ENCODE measurements around the gene DCBLD1.

DCBLD1 gene

GRCh38 chr6:117491916-117492315 is 9.4 kb downstream of the DCBLD1 start:
- H3K27ac ChIP-seq = no peak overlapping the region
- TF ChIP-seq ZFX (IDR thresholded peaks at IDR 0.05; ENCODE audit: borderline replicate concordance) = no peak
- TF ChIP-seq CTCF (IDR thresholded peaks at IDR 0.05) = no peak

- no peak overlapping the region for H3K27ac ChIP-seq
Observed at GRCh38 chr6:117493470-117493869, 11.0 kb downstream of the DCBLD1 start.

DNA sequence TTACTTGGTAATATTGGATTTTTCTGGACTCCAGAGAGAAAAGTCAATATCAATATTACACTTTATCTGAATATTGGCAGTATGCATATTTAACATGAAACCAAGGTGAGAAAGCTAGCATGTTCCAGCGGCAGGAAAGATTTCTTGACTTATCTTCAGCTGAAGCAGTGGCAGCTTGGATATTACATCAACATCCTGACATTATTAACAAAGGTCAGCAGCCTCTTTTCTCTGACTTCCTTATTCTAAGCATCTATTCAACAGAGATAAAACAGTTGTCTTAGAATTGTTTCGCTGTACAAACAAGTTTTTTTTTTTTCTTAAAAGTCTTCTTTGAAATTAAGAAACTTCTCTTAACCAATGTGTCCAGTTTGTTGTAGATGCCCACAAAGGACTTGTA is 11.8 kb downstream of the DCBLD1 start:
- TF ChIP-seq ZFX (IDR thresholded peaks at IDR 0.05; ENCODE audit: borderline replicate concordance) (no peak), CTCF (IDR thresholded peaks at IDR 0.05) (no peak)
- H3K27ac ChIP-seq = no peak overlapping the region; the same call in 1 of the 2 replicates

More at GRCh38 chr6:117493470-117493869, 11.0 kb downstream of the DCBLD1 start:
- TF ChIP-seq CTCF (IDR thresholded peaks at IDR 0.05) (no peak), ZFX (IDR thresholded peaks at IDR 0.05; ENCODE audit: borderline replicate concordance) (no peak)

- TF ChIP-seq ZFX (IDR thresholded peaks at IDR 0.05; ENCODE audit: borderline replicate concordance) (no peak), CTCF (IDR thresholded peaks at IDR 0.05) (no peak)
- H3K27ac ChIP-seq = no peak overlapping the region; the same call in 1 of the 2 replicates
Observed at GRCh38 chr6:117494694-117495318, 12.3 kb downstream of the DCBLD1 start.

GRCh38 chr6:117495425-117495824 is 13.0 kb downstream of the DCBLD1 start:
- no peak overlapping the region for H3K27ac ChIP-seq

GRCh38 chr6:117495869-117496268 is 13.4 kb downstream of the DCBLD1 start:
- H3K27ac ChIP-seq = no peak overlapping the region
- TF ChIP-seq ZFX (IDR thresholded peaks at IDR 0.05; ENCODE audit: borderline replicate concordance) (no peak), CTCF (IDR thresholded peaks at IDR 0.05) (no peak)

More at GRCh38 chr6:117495425-117495824, 13.0 kb downstream of the DCBLD1 start:
- TF ChIP-seq ZFX (IDR thresholded peaks at IDR 0.05; ENCODE audit: borderline replicate concordance) (no peak), CTCF (IDR thresholded peaks at IDR 0.05) (no peak)

DNA sequence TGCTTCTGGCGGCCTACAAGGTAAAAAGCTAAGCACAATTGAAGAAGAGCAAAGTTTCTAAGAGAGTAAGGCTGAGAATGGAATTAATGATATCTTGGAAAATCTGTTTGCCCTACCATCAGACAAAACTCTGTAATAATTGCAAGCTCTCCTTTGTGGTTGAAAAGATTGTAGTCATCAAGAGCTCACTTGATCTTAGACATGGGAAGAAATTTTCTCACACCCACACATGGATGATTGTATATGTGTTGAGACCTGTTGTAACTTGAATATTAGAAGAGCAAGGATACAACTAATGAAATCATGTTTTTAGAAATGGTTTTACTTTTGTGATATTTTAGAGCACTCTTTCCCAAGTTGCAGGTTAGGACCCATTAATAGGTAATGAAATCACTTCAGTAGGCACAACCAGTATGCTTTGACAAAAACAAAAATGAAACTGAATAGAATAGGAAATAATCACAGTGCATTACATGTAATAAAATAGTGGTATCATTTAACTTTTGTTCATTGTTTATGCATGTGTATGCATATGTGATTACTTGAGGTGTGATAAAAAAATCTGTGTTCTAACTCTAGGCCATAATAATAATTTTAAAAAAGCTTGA is 14.0 kb downstream of the DCBLD1 start:
- TF ChIP-seq ZFX (IDR thresholded peaks at IDR 0.05; ENCODE audit: borderline replicate concordance) = no peak
- TF ChIP-seq CTCF (IDR thresholded peaks at IDR 0.05) = no peak

More for the DNA sequence above, 14.0 kb downstream of the DCBLD1 start:
- no peak overlapping the region for H3K27ac ChIP-seq
